Progenitor cell of endocrine pancreas (in vitro differentiated cells): ENCODE results near the gene TUBB6. TPM values are rescaled to one million over a fixed set of nuclear protein-coding genes. Genes with fewer than 3 reads are reported as not detected.
A peak's percentile ranks its signal among the peaks of the same experiment; 100 is the strongest.

ENCODE experiments used
- DNase-seq: peaks from one replicate; pipeline ENCODE4 v3.0.0; 2021; ENCODE audit warnings: low spot score; ENCODE audit not compliant: unreplicated experiment
- H3K27ac Mint-ChIP-seq: 2 replicates; pipeline ENCODE4 v1.8.0; 2021; ENCODE audit warnings: mild to moderate bottlenecking, moderate library complexity, mixed read lengths
- H3K27me3 Mint-ChIP-seq: 2 replicates; pipeline ENCODE4 v1.8.0; 2021; ENCODE audit warnings: mixed read lengths
- H3K36me3 Mint-ChIP-seq: 2 replicates; pipeline ENCODE4 v1.8.0; 2022; ENCODE audit warnings: mixed read lengths; ENCODE audit not compliant: insufficient read depth
- H3K4me1 Mint-ChIP-seq: 2 replicates; pipeline ENCODE4 v1.8.0; 2021; ENCODE audit warnings: low read depth, mixed read lengths
- H3K4me3 Mint-ChIP-seq: 2 replicates; pipeline ENCODE4 v1.8.0; 2021; ENCODE audit warnings: low read depth, mild to moderate bottlenecking, moderate library complexity, mixed read lengths
- H3K9me3 Mint-ChIP-seq: 2 replicates; pipeline ENCODE4 v1.8.0; 2021; ENCODE audit warnings: low read depth, mixed read lengths
- total RNA-seq: library from RNA; stranded (reverse); gene quantifications from 2 replicates; pipeline ENCODE4 v1.2.1, GENCODE V29; 2021
- TF ChIP-seq, protein P1 (sequence below): fragments of 200-600 bp; sonication (generic); IDR thresholded peaks from one replicate; pipeline ENCODE4 v1.5.0; 2021; ENCODE audit warnings: antibody characterized with exemption, mild to moderate bottlenecking; ENCODE audit not compliant: unreplicated experiment

TUBB6 gene
- total RNA-seq, 1 donor from 2014 or later = 7.2 TPM

DNA sequence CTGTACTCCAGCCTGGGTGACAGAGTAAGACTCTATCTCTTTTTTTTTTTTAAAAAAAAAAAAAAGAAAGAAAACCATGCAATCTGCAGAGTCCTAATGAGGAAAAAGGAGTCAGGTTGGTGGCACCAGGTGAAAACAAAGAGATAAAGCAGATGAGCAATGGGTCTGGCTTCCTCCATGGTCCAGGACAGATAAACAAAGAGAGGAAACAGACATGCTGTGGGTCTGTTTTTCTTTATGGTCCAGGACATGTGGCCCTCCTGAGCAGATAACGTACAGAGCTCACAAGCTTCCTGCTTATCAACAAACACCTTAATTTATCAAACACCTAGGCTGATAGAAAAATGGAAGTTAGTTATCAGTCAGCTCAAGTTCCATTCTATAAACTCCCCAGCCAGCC, 24.4 kb upstream of the TUBB6 start:
- DNase-seq = no peak
- Mint-ChIP-seq H3K4me1 (peaks cover 20% of the 10 kb centered on the region), H3K36me3 (no peaks in the 10 kb centered on the region), H3K9me3 (no peaks in the 10 kb centered on the region), H3K27ac (no peak overlapping the region), H3K27me3 (peaks cover 35% of the 10 kb centered on the region), H3K4me3 (no peak overlapping the region)
- TF ChIP-seq, protein P1, sequence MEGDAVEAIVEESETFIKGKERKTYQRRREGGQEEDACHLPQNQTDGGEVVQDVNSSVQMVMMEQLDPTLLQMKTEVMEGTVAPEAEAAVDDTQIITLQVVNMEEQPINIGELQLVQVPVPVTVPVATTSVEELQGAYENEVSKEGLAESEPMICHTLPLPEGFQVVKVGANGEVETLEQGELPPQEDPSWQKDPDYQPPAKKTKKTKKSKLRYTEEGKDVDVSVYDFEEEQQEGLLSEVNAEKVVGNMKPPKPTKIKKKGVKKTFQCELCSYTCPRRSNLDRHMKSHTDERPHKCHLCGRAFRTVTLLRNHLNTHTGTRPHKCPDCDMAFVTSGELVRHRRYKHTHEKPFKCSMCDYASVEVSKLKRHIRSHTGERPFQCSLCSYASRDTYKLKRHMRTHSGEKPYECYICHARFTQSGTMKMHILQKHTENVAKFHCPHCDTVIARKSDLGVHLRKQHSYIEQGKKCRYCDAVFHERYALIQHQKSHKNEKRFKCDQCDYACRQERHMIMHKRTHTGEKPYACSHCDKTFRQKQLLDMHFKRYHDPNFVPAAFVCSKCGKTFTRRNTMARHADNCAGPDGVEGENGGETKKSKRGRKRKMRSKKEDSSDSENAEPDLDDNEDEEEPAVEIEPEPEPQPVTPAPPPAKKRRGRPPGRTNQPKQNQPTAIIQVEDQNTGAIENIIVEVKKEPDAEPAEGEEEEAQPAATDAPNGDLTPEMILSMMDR = no peak

DNA sequence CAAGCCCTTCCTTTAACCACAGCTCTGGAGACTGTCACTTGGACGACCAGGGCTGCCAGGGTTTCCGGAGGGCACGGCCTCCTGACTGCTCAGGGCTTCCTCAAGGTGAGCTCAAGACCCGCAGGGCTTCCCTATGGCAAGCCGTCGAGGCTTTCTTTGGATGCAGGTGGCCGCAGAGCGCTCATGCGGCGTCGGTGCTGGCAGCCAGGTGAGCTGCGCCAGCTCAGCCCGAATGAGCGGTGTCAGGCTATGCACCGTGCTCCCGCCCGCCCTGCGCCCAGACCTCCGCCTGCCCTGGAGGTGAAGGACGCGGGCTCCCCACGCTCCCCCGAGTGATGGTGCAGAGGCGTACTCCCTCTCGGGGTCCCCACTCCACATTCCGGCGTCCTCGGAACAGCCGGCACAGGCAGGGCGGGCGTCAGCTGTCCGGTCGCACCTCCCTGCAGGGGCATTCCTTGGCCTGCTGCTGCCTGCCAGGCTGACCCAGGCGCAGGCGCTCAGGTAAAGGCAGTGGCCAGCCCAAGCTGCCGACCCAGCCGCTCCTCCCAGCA, 20.8 kb upstream of the TUBB6 start:
- TF ChIP-seq, protein P1 = no peak
- Mint-ChIP-seq H3K9me3 (no peaks in the 10 kb centered on the region), H3K27me3 (peaks cover 56% of the 10 kb centered on the region), H3K4me1 (peaks cover 16% of the 10 kb centered on the region), H3K36me3 (no peaks in the 10 kb centered on the region), H3K27ac (no peak overlapping the region), H3K4me3 (peak overlapping the region; percentile 78)
- DNase-seq = no peak

DNA sequence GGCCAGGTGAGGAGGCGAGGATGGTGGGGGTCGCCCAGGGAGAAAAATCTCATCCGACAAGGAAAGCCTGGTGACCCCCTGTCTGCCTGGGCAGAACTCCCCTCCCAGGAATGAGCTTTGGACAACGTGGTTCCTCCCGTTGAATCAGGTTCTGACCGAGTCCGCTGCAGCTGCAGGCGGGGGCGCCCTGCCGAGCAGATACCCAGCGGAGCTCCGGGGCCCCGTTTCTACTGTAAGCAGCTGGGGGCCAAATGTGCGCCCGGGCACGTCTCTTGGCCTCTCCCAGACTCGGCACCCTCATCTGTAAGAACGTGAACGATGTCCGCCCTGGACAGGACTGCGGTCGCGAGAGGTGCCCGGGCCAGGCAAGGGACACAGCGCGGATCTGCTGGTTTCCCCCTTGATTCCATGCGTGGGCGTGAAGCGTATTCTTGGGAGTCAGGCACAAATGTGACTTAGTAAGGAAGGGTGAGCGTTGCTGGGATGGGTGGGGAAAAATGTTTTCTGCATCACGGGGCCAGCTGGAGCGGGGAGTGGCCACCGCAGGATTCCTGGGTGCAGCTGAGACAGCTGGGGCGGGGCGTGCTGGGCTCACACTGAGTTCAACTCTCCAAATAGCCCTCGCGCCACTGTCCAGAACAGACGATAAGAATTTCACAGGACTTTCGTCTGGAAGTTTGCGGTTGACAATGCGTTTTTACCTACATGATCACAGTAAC, 20.2 kb upstream of the TUBB6 start:
- H3K4me1 Mint-ChIP-seq = peaks cover 11% of the 10 kb centered on the region
- TF ChIP-seq, protein P1 = no peak
- no peaks in the 10 kb centered on the region for H3K36me3 Mint-ChIP-seq
- H3K27ac Mint-ChIP-seq = peak overlapping the region; percentile 86
- H3K27me3 Mint-ChIP-seq = peaks cover 56% of the 10 kb centered on the region
- no peaks in the 10 kb centered on the region for H3K9me3 Mint-ChIP-seq
- peak overlapping the region; percentile 78 for H3K4me3 Mint-ChIP-seq
- DNase-seq = no peak

DNA sequence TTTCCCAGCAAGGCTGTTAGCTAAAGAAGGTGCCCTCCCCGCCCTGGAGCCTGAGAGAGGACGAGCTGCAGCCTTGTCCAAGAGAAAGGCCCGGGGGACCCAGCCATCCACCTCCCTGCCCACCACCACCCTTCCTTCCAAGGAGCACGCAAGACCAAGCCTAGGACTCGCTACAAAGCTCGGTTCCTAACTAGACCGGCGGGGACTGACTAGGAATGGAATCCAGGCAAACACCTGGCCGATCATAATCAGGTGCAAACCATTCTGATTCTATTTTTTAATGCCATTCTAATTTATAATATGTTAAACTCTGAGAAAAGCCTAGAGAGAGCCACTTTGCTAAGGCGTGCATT, 19.7 kb upstream of the TUBB6 start:
- DNase-seq = no peak
- Mint-ChIP-seq H3K36me3 (no peaks in the 10 kb centered on the region), H3K9me3 (no peaks in the 10 kb centered on the region), H3K4me1 (peaks cover 10% of the 10 kb centered on the region), H3K27ac (peak overlapping the region; percentile 86), H3K27me3 (peaks cover 60% of the 10 kb centered on the region), H3K4me3 (peak overlapping the region; percentile 78)
- TF ChIP-seq, protein P1 = no peak

DNA sequence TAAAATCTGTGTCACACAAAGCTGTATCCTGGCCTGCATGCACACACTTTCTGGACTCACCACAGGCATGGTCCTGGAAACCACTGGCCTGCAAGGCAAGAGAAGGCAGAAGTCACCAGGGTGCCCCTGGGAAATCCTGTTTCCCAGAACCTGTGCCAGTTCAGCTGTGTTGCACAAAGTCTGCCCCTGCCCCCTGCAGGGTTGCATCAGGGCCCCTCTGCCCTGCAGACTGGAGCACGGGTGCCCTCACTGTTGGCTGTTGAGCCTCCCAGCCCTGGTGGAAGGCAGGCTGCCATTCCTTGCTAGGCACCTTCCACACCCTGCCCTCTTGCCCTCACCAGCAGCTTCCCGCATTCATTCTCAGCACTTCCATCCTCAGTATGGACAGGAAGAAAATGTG, 18.0 kb upstream of the TUBB6 start:
- TF ChIP-seq, protein P1 = no peak
- H3K4me1 Mint-ChIP-seq = peaks cover 7% of the 10 kb centered on the region
- H3K27ac Mint-ChIP-seq = no peak overlapping the region
- H3K27me3 Mint-ChIP-seq = peaks cover 57% of the 10 kb centered on the region
- no peak for DNase-seq
- no peaks in the 10 kb centered on the region for H3K9me3 Mint-ChIP-seq
- H3K36me3 Mint-ChIP-seq = no peaks in the 10 kb centered on the region
- H3K4me3 Mint-ChIP-seq = no peak overlapping the region
